ENCODE results near the gene TNFSF10. TPM values are rescaled to one million over a fixed set of nuclear protein-coding genes. Genes with fewer than 3 reads are reported as not detected.
"Not testable (repeated sequence)": the region's sequence is repeated elsewhere in the genome, so short reads cannot be mapped to it uniquely, and the experiment has no call there.

The TNFSF10 gene
- total RNA-seq, 1 donor from 2014 or later = 4.7 TPM

DNA sequence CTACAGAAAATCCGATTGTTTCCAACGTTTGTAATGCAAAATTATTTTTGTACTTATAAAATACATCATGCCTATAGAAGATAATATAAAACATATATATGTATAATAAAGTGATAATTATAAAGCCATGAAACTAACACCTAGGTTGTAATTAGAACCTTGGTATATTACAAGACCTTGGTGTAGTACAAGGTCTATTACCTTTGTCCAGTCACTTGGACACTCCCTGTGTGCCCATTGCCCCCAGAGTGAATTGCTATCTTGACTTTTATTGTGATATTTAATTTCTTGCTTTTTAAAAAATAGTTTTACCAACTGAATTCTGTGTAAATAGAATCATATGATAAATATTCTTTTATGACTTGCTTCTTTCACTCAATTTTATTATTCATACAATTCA lies 20.7 kb upstream of the TNFSF10 start:
- DNase-seq = no peak

DNA sequence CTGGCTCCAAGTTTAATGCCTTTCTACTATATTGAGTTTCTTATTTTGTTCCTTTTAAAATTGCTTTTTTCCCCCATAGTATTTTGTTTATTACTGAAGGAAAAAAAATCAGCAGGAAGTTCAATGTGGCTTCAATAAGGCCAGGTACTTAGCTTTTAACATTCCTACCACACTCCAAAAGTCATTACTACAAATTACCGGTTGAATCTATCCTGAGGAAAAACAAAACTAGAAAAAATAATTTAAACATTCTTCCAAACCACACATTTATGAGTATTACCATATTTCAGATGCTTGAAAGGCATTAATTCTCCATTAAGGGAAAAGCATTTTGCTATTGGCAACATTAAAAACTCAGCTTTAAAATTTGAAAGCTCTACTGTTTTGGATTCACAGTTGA lies 20.2 kb upstream of the TNFSF10 start:
- no peak for DNase-seq

DNA sequence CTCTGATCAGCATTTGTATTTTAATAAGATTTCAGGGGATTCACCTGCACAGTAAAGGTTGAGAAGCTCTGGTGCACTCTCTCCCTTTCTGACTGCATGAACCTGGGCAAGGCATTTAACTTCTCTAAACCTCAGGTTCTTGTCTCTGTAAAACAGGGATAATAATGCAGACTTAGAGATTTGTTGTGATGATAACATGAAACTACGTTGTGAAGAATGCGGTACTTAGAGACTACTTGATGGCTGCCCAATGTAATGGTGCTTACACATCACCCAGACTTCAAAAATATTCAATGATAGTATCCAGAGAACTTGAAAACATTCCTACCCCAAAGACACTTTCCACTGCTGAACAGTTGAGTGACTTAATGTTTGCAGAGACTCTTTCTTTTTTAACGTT lies 19.8 kb upstream of the TNFSF10 start:
- no peak for DNase-seq

DNA sequence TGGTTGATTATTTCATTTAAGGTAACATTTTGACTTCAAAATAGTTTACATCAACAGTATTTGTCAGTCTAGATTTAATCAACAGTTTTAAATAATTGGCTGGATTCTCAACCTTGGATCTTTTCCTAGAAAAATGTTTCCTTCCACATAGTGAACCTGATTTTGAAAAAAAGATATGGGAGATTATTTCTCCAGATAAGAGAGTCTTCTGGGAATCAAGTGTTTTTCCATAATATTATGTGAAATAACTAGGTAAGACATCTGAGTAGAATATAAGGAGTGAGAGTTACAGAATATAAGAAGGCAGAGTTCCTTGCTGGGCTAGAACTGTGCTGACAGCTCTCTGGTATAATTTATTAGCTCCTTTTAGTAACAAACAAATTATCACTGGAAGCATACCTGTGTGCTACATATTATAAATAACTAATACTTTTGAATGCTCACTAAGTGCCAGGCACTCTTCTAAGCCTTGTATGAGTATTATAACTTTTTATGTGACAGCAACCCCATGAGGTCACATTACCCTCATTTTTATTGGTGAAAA lies 18.8 kb upstream of the TNFSF10 start:
- DNase-seq = no peak

DNA sequence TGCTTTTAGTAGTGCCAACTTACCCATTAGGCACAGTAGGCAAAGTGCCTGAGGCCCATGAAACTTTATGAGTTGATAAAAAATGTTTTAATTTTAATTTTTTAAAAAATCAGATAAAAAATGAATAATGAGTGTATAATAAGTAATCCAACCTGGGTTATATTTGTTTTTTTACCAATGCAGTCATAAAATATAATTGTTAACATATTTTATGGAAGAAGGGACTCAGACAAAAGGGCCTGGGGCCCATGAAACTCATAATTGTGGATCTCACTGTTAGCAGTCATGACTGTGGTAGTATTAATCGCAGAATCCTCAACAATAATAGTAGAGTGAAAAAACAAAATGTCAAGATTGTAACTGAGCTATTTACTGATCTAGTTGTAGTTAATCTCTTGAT lies 16.8 kb upstream of the TNFSF10 start:
- no peak for DNase-seq

DNA sequence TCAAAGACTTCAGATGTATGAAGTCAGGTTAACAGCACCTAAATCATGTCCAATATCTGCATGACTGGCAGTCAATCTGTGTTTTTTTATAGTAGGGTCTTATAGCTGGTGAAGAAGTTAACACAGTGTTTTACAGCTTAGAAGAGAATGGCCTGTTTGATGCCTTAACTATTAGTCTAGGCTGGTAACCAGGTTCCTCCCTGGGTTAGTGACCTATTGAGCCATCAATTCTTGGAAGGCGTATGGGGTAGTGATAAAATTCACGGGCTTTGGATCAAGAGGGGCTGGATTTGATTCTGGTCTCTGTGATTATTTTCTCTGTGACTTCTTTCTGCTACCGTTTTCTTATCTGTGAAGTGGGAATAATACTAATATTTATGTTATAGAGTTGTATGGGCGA lies 16.0 kb upstream of the TNFSF10 start:
- DNase-seq = no peak

DNA sequence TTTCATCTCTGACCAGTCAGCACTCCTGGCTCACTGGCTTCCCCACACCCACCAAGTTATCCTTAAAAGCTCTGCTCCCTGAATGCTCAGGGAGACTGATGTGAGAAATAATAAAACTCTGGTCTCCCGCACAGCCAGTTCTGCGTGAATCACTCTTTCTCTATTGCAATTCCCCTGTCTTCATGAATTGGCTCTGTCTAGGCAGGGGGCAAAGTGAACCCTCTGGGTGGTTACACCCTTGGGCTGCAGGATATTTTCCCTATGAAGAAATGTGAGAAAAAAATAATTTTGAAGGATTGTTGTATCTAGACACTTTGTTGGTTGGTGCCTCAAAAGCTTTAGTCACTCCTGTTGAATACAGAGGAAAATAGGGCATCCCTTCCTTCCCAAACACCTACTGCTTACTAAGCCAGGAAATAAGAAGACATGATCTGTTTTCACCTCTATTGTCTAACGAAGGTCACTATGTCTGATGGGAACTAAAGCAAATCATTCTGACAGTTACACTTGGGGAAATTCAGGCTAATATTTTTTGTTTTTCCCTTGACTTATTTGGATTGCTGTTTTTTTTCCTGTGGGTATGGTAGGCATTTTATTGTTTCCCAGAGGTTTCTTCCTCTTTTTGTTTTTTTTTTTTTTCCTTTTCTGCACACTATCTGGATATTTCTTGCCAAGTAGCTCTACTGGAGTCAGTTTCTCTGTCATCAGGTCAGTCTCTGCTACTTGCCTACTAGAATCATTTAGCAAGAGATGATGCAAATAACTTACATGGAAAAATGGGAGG lies 15.3 kb upstream of the TNFSF10 start:
- no peak for DNase-seq

DNA sequence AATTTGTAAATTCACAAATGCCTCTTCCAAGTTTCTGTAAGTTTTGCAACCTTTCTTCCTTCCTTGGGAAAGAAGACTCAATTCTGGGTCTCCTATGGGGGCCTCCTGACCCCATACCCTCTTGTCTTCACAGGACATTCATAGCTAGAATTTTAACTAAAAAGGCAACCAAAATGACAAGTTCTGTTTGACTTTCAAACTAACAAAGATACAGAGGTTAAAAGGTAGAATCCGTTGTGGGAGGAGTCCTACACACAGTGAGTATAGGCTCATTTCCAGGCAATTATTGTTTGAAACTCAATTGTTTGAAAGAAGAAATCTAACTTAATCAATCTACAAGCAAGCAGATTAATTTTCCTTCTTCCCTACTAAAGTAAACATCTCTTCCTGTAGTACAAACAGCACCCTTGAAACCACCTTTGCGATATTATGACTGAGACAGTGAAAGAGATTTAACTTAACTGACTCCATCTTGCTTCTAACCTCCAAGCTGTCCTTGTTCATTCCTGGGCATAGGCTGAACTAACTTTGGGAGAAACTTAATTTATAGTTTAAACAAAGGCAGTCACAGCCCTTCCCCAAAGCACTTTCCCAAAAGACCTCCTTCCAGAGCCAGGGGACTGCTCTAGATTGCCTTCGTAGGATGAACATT lies 14.4 kb upstream of the TNFSF10 start:
- no peak for DNase-seq

DNA sequence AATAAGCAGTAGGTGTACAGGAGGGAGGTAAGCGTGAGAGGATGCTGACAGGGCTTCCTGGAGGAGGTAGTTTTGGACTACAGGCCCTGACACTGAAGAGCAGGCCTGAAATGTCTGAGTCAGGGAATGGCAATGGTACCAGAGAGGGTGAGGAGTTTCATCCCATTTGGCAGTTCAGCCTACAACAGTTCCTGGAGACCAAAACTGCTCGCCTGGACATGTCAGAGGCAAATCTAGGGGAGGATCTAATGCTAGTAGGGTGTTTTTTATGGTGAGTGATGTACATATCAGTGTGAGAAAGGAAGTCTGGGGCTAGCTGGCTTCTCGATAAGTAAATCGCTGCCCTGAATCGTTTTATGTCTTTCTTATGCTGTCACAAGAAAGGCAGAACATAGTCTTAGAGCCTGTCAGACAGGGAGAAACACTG lies 13.8 kb upstream of the TNFSF10 start:
- no peak for DNase-seq

DNA sequence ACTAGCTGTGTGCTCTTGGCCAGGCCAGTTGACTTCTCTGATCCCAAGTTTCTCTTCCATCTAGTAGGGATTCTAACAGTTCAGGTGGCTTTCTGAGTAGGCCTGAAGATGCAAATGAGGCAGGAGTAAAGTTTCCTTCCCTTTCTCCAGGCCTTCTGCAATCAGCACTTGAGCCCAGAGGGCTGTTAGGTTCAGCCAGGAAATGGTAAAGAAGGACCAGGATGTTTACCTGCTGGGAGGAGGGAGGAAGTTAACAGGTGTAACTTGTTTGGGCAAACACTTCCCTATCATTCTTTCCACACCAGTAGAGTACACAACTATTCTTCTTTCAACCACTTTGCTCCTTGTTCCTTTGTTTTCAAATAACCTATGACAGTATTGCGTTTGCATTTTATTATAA lies 13.3 kb upstream of the TNFSF10 start:
- DNase-seq = no peak

DNA sequence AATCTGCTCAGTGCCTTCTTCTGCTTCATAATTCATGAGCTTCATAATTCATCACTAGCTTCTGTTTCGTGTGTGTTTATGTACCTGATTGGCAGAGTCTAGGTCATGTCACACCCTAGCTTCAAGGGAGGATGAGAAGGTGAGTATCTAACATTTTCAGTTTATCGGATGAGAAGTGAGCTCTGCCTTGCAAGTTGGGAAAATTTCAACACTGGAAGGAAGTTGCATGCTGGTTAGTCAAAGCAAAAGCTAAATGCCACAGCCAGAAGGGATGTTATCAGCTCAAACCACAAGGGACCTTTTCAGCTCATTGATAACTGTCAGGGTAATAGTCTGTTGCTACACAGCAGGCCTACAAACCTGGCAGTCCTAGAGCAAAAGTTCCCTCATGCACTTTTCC lies 7.3 kb upstream of the TNFSF10 start:
- no peak for DNase-seq

DNA sequence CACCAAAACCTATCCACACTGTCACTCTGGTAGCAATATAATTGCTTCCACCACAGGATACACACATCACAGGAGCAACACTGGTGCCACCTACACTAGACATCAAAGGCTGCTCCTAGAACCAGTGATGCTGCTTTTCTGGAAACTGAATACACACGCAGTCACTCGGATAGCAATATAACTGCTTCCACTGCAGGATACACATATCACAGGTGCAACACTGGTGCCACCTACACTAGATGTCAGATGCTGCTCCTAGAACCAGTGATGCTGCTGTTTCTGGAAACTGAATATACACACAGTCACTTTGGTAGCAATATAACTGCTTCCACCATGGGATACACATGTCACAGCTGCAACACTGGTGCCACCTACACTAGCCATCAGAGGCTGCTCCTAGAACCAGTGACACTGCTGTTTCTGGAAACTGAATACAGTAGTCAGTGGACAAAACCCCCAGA lies 6.9 kb upstream of the TNFSF10 start:
- no peak for DNase-seq

DNA sequence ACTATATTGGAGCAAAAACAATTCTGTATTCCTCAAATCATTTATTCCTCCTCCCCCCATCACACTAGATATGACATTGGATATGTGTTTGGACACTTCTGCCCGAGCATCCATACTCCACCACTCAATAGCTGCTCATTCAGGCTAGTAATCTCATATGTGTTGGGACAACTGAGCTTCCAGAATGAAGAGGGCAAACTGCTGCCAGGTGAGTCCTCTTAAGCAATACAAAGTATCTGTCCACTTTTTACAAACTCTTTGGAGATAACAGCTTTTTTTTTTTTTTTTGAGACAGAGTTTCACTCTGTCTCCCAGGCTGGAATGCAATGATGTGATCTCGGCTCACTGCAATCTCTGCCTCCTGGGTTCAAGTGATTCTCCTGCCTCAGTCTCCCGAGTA lies 5.4 kb upstream of the TNFSF10 start:
- DNase-seq = no peak

DNA sequence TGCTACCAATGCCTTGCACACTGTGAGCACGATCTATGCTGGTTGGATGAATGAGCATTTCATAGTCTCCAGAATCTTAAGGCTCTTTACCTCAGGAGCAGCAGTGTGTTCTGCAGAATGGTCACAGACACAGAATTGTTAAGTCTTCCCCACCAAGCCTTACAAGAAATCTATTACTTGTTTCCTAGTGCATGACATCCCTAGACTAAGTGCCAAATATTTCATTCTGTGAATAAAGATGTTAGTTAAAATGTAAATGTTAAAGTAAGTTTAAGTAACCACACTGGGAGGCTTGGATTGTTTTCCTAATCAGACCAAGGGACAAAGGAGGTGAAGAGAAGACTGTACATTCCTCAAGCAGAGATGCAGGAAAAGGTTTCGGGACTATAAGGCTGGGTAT lies 4.1 kb upstream of the TNFSF10 start:
- DNase-seq = no peak

DNA sequence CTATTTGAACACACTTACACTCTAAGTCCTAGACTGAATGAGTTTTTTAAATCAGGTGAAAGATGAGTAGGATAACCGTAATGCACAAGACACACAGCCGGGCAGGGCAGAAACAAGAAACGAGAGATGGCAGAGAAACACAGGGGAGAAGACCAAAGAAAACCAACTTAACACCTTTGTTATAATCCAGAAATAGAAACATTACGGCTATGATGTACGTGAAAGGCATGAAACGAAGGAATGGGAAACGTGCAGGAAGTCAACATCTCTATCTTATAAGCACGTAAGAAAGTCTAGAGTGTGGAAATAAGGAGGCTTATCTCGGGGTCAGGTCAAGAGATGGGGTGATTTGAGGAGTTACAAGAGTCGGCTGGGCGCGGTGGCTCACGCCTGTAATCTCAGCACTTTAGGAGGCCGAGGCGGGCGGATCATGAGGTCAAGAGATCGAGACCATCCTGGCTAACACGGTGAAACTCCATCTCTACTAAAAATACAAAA lies 1.9 kb upstream of the TNFSF10 start:
- DNase-seq = no peak

DNA sequence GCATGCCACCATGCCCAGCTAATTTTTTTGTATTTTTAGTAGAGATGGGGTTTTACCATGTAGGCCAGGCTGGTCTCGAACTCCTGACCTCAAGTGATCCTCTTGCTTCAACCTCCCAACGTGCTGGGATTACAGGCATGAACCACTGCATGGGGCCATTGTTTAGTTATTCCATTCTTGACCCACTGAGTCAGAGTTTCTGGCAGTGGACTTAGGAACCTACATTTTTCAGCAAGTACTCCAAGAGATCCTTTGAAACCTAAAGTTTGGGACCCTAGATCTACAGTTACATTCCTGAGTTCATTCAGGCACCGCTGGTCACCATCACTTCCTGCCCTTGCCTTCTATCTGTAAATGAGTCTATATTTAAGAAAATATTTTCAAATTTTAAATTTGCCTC lies 1.4 kb upstream of the TNFSF10 start:
- DNase-seq = no peak

DNA sequence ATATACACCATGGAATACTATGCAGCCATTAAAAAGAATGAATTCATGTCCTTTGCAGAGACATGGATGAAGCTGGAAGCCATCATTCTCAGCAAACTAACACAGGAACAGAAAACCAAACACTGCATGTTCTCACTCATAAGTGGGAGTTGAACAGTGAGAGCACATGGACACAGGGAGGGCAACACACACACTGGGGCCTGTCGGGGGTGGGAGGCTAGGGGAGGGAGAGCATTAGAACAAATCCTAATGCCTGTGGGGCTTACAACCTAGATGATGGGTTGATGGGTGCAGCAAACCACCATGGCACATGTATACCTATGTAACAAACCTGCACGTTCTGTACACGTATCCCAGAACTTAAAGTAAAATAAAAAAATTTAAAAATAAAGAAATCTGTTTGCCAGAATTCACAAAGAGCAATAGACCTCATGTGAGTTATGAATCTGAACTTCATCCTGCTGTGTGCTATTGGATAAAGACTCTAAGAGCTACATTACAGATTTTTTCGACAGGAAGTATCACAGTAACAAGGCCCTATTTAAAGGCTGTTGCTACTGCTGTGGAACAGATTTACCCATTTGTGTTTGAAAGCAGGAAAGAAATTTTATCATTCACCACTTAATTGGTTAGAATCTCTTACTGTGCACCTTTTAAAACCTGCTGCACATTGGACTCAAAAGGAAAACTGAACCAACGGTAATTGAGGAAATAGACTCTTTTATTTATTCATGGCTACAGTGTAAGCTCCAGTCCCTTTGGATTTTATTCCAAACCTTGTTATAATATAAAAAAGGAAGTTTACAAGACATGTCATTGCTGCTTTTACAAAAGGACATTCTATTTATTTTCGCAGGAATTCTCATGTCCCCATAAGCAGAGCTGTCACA lies 1.1 kb downstream of the TNFSF10 start:
- not testable (repeated sequence) for DNase-seq

DNA sequence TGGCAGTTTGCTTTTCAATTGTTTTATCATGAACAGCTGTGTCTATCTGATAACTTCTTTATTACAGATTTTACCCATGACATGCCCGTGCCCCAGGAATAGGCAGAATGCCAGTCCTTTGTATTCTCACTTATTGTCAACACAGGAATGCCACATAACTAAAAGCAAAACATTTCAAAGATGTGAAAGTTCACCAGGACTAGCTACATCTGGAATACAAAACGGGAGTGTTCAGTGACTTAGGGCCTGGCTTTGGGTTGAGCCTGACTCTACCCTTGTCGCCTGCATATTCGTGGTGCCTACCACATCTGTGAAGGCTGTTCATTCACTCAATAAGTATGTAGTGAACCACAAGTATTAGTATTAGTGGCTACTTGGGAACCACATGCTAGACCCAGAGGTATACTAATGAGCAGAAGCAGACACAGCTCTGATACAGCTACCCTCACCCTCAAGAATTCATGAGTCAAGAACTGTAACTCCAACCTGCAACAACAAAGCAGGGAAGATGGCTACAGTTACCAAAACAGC lies 2.9 kb downstream of the TNFSF10 start:
- DNase-seq = no peak

DNA sequence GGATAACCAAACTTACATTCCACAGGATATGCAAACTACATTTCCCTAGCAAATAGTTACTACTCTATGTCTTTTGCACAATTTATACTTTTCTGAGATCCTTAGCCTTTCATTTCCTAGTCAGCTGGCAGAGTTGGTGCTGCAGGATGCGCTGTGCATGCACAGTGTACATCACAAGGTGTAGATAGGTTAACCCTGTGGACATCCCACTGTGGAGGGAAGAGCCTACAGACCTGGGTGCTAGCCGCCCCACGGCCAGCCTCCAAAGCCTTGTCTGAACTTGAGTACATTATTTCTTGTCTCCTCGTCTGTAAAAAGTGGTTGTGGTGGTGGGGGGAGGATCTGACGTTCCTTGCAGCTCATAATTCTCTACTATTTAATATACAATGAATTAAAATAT lies 3.5 kb downstream of the TNFSF10 start:
- no peak for DNase-seq

DNA sequence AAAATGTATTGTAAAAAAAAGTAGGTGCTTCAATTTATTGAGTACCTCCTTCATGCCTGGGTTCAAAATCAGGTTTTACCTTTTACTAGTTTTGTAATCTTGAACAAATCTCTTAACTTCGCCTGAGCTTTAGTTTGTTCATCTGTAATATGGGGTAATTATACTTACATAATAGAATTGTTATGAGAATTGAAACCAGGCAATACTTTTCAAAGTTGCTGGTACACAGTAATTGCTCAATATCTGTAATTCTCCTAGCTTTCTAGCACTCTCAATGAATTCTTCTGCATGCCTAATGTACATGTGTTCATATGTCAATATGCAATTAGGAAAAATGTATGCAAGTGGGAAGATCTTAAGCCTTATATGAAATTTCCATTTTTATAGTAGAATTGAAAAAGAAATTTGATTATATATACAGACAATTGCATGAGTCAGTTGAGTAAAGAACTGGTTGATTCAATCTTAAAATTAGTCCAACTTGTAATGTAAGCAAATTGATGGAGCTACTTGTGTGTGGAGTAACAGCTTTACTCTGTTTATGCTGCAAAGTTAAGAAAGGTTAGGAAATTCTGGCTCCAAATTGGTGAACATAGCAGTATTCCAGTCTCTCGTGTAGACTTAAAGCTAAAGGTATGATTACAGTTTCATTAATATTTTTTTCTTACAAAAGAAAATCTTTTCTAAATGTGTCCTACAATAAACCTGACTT lies 4.1 kb downstream of the TNFSF10 start:
- no peak for DNase-seq

DNA sequence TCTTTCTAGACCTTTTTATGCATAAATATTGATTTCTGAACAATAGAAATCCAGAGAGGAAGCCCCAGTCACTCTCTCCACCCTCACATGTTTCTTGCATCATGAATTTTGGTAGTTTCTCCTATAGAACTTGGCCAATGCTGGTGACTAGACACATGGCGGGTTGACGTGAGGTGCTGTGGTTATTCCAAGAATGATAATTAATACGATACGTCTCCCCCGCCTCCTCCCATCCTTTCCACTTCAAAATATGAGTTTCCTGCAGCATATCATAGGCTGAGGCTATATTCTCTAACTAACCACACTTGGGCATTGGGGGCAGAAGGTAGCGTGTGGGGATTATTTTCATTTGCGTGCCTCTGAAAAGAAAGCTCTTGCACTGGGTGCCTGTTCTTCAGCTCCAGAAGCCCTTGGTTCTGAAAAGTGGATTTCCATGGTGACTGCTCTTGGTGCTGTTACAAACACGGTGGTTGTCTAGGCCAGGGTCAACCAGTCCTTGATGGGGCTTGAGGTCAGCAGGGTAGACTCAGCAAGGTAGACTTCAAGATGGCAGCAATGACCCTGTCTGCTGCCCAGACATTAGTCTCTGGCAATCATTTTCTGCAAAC lies 5.3 kb downstream of the TNFSF10 start:
- DNase-seq = no peak

Data from occipital lobe (tissue), 2 donors.